Activated CD4-positive, alpha-beta T cell treated with anti-CD3 and anti-CD28 coated beads, Interleukin-2, amount 10 ng/mL, durations not matched to agents 24 days and 14 days (primary cell): ENCODE measurements around the gene CDX4. TPM values are rescaled to one million over a fixed set of nuclear protein-coding genes. Genes with fewer than 3 reads are reported as not detected.
"Not testable (repeated sequence)": the region's sequence is repeated elsewhere in the genome, so short reads cannot be mapped to it uniquely, and the experiment has no call there.

ENCODE experiments used
- DNase-seq: peaks from one replicate; pipeline ENCODE4 v3.0.0; 2022
- H3K27ac Mint-ChIP-seq: one replicate; pipeline ENCODE4 v1.8.0; 2022; ENCODE audit warnings: mild to moderate bottlenecking, mixed read lengths
- H3K27me3 Mint-ChIP-seq: one replicate; pipeline ENCODE4 v1.8.0; 2022; ENCODE audit warnings: mixed read lengths
- H3K36me3 Mint-ChIP-seq: one replicate; pipeline ENCODE4 v1.8.0; 2022; ENCODE audit warnings: low read depth, mild to moderate bottlenecking, mixed read lengths
- H3K4me1 Mint-ChIP-seq: one replicate; pipeline ENCODE4 v1.8.0; 2021; ENCODE audit warnings: mixed read lengths
- H3K4me3 Mint-ChIP-seq: one replicate; pipeline ENCODE4 v1.8.0; 2022; ENCODE audit warnings: mild to moderate bottlenecking, moderate library complexity, mixed read lengths
- H3K9me3 Mint-ChIP-seq: one replicate; pipeline ENCODE4 v1.8.0; 2021; ENCODE audit warnings: mixed read lengths
- intact Hi-C: fragments of 100-400 bp; cut with micrococcal nuclease; formaldehyde crosslinking; loops from one replicate; pipeline ENCODE4 v1.15.1; 2023
- total RNA-seq: library from RNA; stranded (reverse); gene quantifications from 2 replicates; pipeline ENCODE4 v1.2.3, GENCODE V29; 2022

Gene CDX4
- total RNA-seq: not detected in 2 replicates

- peaks cover 18% of the 10 kb centered on the region for H3K27me3 Mint-ChIP-seq
- no peak for DNase-seq
- no peaks in the 10 kb centered on the region for H3K4me1 Mint-ChIP-seq
- no peaks in the 10 kb centered on the region for H3K36me3 Mint-ChIP-seq
- intact Hi-C loops: no loop called here
- no peak within 1 kb of the TSS for H3K4me3 Mint-ChIP-seq
- peaks cover 5% of the 10 kb centered on the region for H3K9me3 Mint-ChIP-seq
- H3K27ac Mint-ChIP-seq: no peak within 1 kb of the TSS
Observed at GRCh38 chrX:73446831-73447230, at the start of gene CDX4. CDX4 (plus strand) TSS chrX:73447053; CDS start chrX:73447254, 201 bp downstream.

GRCh38 chrX:73398185-73398914, 48.5 kb upstream of the CDX4 start:
- Mint-ChIP-seq H3K4me3 (no peak overlapping the region), H3K4me1 (no peaks in the 10 kb centered on the region), H3K27ac (no peak overlapping the region), H3K9me3 (peaks cover 6% of the 10 kb centered on the region), H3K36me3 (no peaks in the 10 kb centered on the region), H3K27me3 (no peaks in the 10 kb centered on the region)
- intact Hi-C loops: no loop called here
- no peak for DNase-seq

- H3K4me1 Mint-ChIP-seq: no peaks in the 10 kb centered on the region
- intact Hi-C loops: no loop called here
- no peaks in the 10 kb centered on the region for H3K9me3 Mint-ChIP-seq
- H3K27ac Mint-ChIP-seq: no peak overlapping the region
- no peak for DNase-seq
- H3K27me3 Mint-ChIP-seq: no peaks in the 10 kb centered on the region
- H3K4me3 Mint-ChIP-seq: no peak overlapping the region
- no peaks in the 10 kb centered on the region for H3K36me3 Mint-ChIP-seq
Observed at GRCh38 chrX:73400136-73400748, 46.6 kb upstream of the CDX4 start.

- Mint-ChIP-seq H3K4me3 (no peak overlapping the region), H3K27ac (no peak overlapping the region), H3K27me3 (no peaks in the 10 kb centered on the region), H3K4me1 (no peaks in the 10 kb centered on the region), H3K9me3 (no peaks in the 10 kb centered on the region), H3K36me3 (no peaks in the 10 kb centered on the region)
- intact Hi-C loops: no loop called here
- no peak for DNase-seq
Observed at GRCh38 chrX:73401591-73402266, 45.1 kb upstream of the CDX4 start.

GRCh38 chrX:73412930-73413329, 33.9 kb upstream of the CDX4 start:
- no peak overlapping the region for H3K27ac Mint-ChIP-seq
- H3K27me3 Mint-ChIP-seq: no peaks in the 10 kb centered on the region
- peaks cover 3% of the 10 kb centered on the region for H3K9me3 Mint-ChIP-seq
- H3K4me1 Mint-ChIP-seq: no peaks in the 10 kb centered on the region
- intact Hi-C loops: no loop called here
- H3K36me3 Mint-ChIP-seq: no peaks in the 10 kb centered on the region
- H3K4me3 Mint-ChIP-seq: no peak overlapping the region
- no peak for DNase-seq

GRCh38 chrX:73447311-73447794, 500 bp downstream of the CDX4 start:
- no peak overlapping the region for H3K4me3 Mint-ChIP-seq
- intact Hi-C loops: no loop called here
- H3K36me3 Mint-ChIP-seq: no peaks in the 10 kb centered on the region
- H3K27me3 Mint-ChIP-seq: peaks cover 20% of the 10 kb centered on the region
- H3K9me3 Mint-ChIP-seq: peaks cover 2% of the 10 kb centered on the region
- no peak overlapping the region for H3K27ac Mint-ChIP-seq
- no peak for DNase-seq
- H3K4me1 Mint-ChIP-seq: no peaks in the 10 kb centered on the region

GRCh38 chrX:73448379-73448778, 1.5 kb downstream of the CDX4 start:
- intact Hi-C loops: no loop called here
- H3K4me1 Mint-ChIP-seq: no peaks in the 10 kb centered on the region
- no peak overlapping the region for H3K4me3 Mint-ChIP-seq
- no peaks in the 10 kb centered on the region for H3K36me3 Mint-ChIP-seq
- H3K9me3 Mint-ChIP-seq: no peaks in the 10 kb centered on the region
- peaks cover 20% of the 10 kb centered on the region for H3K27me3 Mint-ChIP-seq
- no peak for DNase-seq
- H3K27ac Mint-ChIP-seq: no peak overlapping the region

GRCh38 chrX:73455171-73455570, 8.3 kb downstream of the CDX4 start:
- Mint-ChIP-seq H3K4me1 (no peaks in the 10 kb centered on the region), H3K4me3 (no peak overlapping the region), H3K36me3 (no peaks in the 10 kb centered on the region), H3K9me3 (no peaks in the 10 kb centered on the region), H3K27me3 (peaks cover 2% of the 10 kb centered on the region), H3K27ac (no peak overlapping the region)
- intact Hi-C loops: no loop called here
- DNase-seq: no peak

GRCh38 chrX:73457306-73457705, 10.5 kb downstream of the CDX4 start:
- Mint-ChIP-seq H3K4me3 (no peak overlapping the region), H3K36me3 (no peaks in the 10 kb centered on the region), H3K9me3 (no peaks in the 10 kb centered on the region), H3K27ac (no peak overlapping the region), H3K27me3 (no peaks in the 10 kb centered on the region), H3K4me1 (no peaks in the 10 kb centered on the region)
- no peak for DNase-seq
- intact Hi-C loops: no loop called here

GRCh38 chrX:73468376-73468775, 21.5 kb downstream of the CDX4 start:
- H3K4me1 Mint-ChIP-seq: no peaks in the 10 kb centered on the region
- H3K4me3 Mint-ChIP-seq: no peak overlapping the region
- DNase-seq: no peak
- no peak overlapping the region for H3K27ac Mint-ChIP-seq
- no peaks in the 10 kb centered on the region for H3K36me3 Mint-ChIP-seq
- H3K27me3 Mint-ChIP-seq: no peaks in the 10 kb centered on the region
- intact Hi-C loops: no loop called here
- H3K9me3 Mint-ChIP-seq: no peaks in the 10 kb centered on the region

- DNase-seq: no peak
- H3K4me3 Mint-ChIP-seq: no peak overlapping the region
- no peaks in the 10 kb centered on the region for H3K4me1 Mint-ChIP-seq
- H3K36me3 Mint-ChIP-seq: no peaks in the 10 kb centered on the region
- no peak overlapping the region for H3K27ac Mint-ChIP-seq
- H3K9me3 Mint-ChIP-seq: peaks cover 6% of the 10 kb centered on the region
- intact Hi-C loops: no loop called here
- no peaks in the 10 kb centered on the region for H3K27me3 Mint-ChIP-seq
Observed at GRCh38 chrX:73478961-73479360, 32.1 kb downstream of the CDX4 start.

GRCh38 chrX:73481521-73481920, 34.7 kb downstream of the CDX4 start:
- Mint-ChIP-seq H3K36me3 (no peaks in the 10 kb centered on the region), H3K9me3 (peaks cover 6% of the 10 kb centered on the region), H3K4me3 (no peak overlapping the region), H3K4me1 (no peaks in the 10 kb centered on the region), H3K27me3 (no peaks in the 10 kb centered on the region), H3K27ac (no peak overlapping the region)
- DNase-seq: no peak
- intact Hi-C loops: no loop called here

- no peak for DNase-seq
- no peaks in the 10 kb centered on the region for H3K27me3 Mint-ChIP-seq
- H3K9me3 Mint-ChIP-seq: no peaks in the 10 kb centered on the region
- intact Hi-C loops: no loop called here
- H3K4me3 Mint-ChIP-seq: no peak overlapping the region
- H3K36me3 Mint-ChIP-seq: no peaks in the 10 kb centered on the region
- no peak overlapping the region for H3K27ac Mint-ChIP-seq
- H3K4me1 Mint-ChIP-seq: no peaks in the 10 kb centered on the region
Observed at GRCh38 chrX:73490661-73491060, 43.8 kb downstream of the CDX4 start.

GRCh38 chrX:73492178-73492577, 45.3 kb downstream of the CDX4 start:
- H3K4me3 Mint-ChIP-seq: not testable (repeated sequence)

More at GRCh38 chrX:73492178-73492577, 45.3 kb downstream of the CDX4 start:
- H3K36me3 Mint-ChIP-seq, H3K27ac Mint-ChIP-seq, intact Hi-C loops, H3K9me3 Mint-ChIP-seq, H3K27me3 Mint-ChIP-seq, DNase-seq, H3K4me1 Mint-ChIP-seq: not testable (repeated sequence)
